Sigmoid colon (tissue), 7 donors: ENCODE measurements around the gene VPS45. TPM values are rescaled to one million over a fixed set of nuclear protein-coding genes. Genes with fewer than 3 reads are reported as not detected.

Experiments used
- DNase-seq: peaks from one replicate; pipeline ENCODE4 v3.0.0-alpha.2; 2019
- H3K27ac ChIP-seq, 4 donors: fragments of 200-600 bp; sonication (generic); one replicate each; pipeline ENCODE4 v1.5.1; 2016 to 2019; ENCODE audit warnings: mild to moderate bottlenecking in 1 of 4
- H3K27me3 ChIP-seq, 3 donors: fragments of 200-600 bp; sonication (generic); one replicate each; pipeline ENCODE4 v1.5.1; 2019; ENCODE audit warnings: mild to moderate bottlenecking in 1 of 3
- H3K36me3 ChIP-seq, 4 donors: fragments of 200-600 bp; sonication (generic); one replicate each; pipeline ENCODE4 v1.5.1; 2016 to 2019
- H3K4me1 ChIP-seq, 4 donors: fragments of 200-600 bp; sonication (generic); one replicate each; pipeline ENCODE4 v1.5.1; 2017 to 2019
- H3K4me3 ChIP-seq, 4 donors: fragments of 200-600 bp; sonication (generic); one replicate each; pipeline ENCODE4 v1.5.1; 2017 to 2019; ENCODE audit warnings: mild to moderate bottlenecking in 2 of 4, moderate library complexity in 1 of 4
- H3K9me3 ChIP-seq, 4 donors: fragments of 200-600 bp in 3 of 4; sonication (generic) in 3 of 4; one replicate each; pipeline versions ENCODE4 v1.5.1 to v1.6.1; 2013 to 2019
- CTCF ChIP-seq, 4 experiments: fragments of 450-650 bp in 3 of 4; fragments of 200-600 bp in 1 of 4; IDR thresholded peaks; one replicate each; pipeline ENCODE4 v1.5.1; 2016 to 2019; ENCODE audit warnings: antibody characterized with exemption in 4 of 4, mild to moderate bottlenecking in 3 of 4, moderate library complexity in 2 of 4
- EP300 ChIP-seq, 4 donors: sonication (generic); formaldehyde crosslinking; IDR thresholded peaks; one replicate each; pipeline ENCODE4 v1.6.1; 2017; ENCODE audit warnings: antibody characterized with exemption in 4 of 4
- POLR2A ChIP-seq, 2 donors: fragments of 450-650 bp; IDR thresholded peaks; one replicate each; pipeline ENCODE4 v1.6.1; 2016; ENCODE audit warnings: antibody characterized with exemption in 2 of 2, mild to moderate bottlenecking in 2 of 2, moderate library complexity in 2 of 2
- POLR2AphosphoS5 ChIP-seq, 4 donors: sonication (generic); formaldehyde crosslinking; IDR thresholded peaks; one replicate each; pipeline ENCODE4 v1.6.1; 2017; ENCODE audit warnings: antibody characterized with exemption in 4 of 4
- WGBS, 2 donors: extraction: QIAGEN DNeasy Blood & Tissue Kit; methylation state at CpG; one replicate each; pipeline ENCODE4 v1.1.7; 2013; 5-methylcytosine and 5-hydroxymethylcytosine counted together
- intact Hi-C: fragments of 100-400 bp; cut with DNase I; formaldehyde crosslinking; loops from one replicate; pipeline ENCODE4 v1.15.1; 2023
- polyA plus RNA-seq, 3 donors: library from polyadenylated mRNA; stranded (reverse); fragments of 200-250 nt; gene quantifications; one replicate each; pipeline ENCODE4 v1.2.3, GENCODE V29; 2013
- total RNA-seq, 4 donors: library from RNA; depleted of rRNA; stranded (reverse); fragments of >200 nt; gene quantifications; one replicate each; pipeline ENCODE4 v1.1.0, GENCODE V29; 2016
- donor health status: healthy with polysubstance abuse.
- donor health status: Bipolar disorder and iron deficiency.
- donor health status: healthy.

The VPS45 gene
- total and polyA plus RNA-seq, 7 donors, result 16.2 to 68.1 (median 44.6) TPM

- WGBS, 2 donors, result 45 to 77% methylated on average over 6 of the region's 6 CpGs
These were observed 45.2 kb upstream of the VPS45 start for GRCh38 chr1:150022357-150022756.

GRCh38 chr1:150024156-150024555 is 43.4 kb upstream of the VPS45 start:
- no peak for DNase-seq
- Histone ChIP-seq H3K36me3 (no peaks in the 10 kb centered on the region), H3K27ac (no peak overlapping the region), H3K4me3 (no peak overlapping the region), H3K4me1 (no peaks in the 10 kb centered on the region), H3K9me3 (no peaks in the 10 kb centered on the region), H3K27me3 (no peaks in the 10 kb centered on the region)
- no peak for TF ChIP-seq POLR2AphosphoS5 (IDR thresholded peaks at IDR 0.05)
- TF ChIP-seq CTCF (IDR thresholded peaks at IDR 0.05), result no peak
- TF ChIP-seq EP300 (IDR thresholded peaks at IDR 0.05), result no peak
- no peak for TF ChIP-seq POLR2A (IDR thresholded peaks at IDR 0.05)
- intact Hi-C loops, result no loop called here
- WGBS, 2 donors, result 91 to 95% methylated on average over 2 of the region's 2 CpGs

More at GRCh38 chr1:150022357-150022756, 45.2 kb upstream of the VPS45 start:
- H3K27ac ChIP-seq, result no peak overlapping the region
- H3K4me1 ChIP-seq, result no peaks in the 10 kb centered on the region
- H3K4me3 ChIP-seq, result no peak overlapping the region
- H3K36me3 ChIP-seq, result no peaks in the 10 kb centered on the region
- no peaks in the 10 kb centered on the region for H3K9me3 ChIP-seq
- DNase-seq, result no peak
- H3K27me3 ChIP-seq, result no peaks in the 10 kb centered on the region
- intact Hi-C loops, result no loop called here
- TF ChIP-seq EP300 (IDR thresholded peaks at IDR 0.05) (no peak), POLR2AphosphoS5 (IDR thresholded peaks at IDR 0.05) (no peak), CTCF (IDR thresholded peaks at IDR 0.05) (no peak), POLR2A (IDR thresholded peaks at IDR 0.05) (no peak)

GRCh38 chr1:150028322-150028721 is 39.3 kb upstream of the VPS45 start:
- H3K9me3 ChIP-seq, result no peaks in the 10 kb centered on the region
- no peaks in the 10 kb centered on the region for H3K36me3 ChIP-seq
- intact Hi-C loops, result no loop called here
- 95 to 98% methylated on average over 1 of the region's 1 CpG for WGBS, 2 donors
- TF ChIP-seq CTCF (IDR thresholded peaks at IDR 0.05) (no peak), POLR2A (IDR thresholded peaks at IDR 0.05) (no peak), EP300 (IDR thresholded peaks at IDR 0.05) (no peak), POLR2AphosphoS5 (IDR thresholded peaks at IDR 0.05) (no peak)
- no peaks in the 10 kb centered on the region for H3K4me1 ChIP-seq
- H3K4me3 ChIP-seq, result no peak overlapping the region
- no peak for DNase-seq
- H3K27ac ChIP-seq, result no peak overlapping the region
- no peaks in the 10 kb centered on the region for H3K27me3 ChIP-seq

- H3K4me1 ChIP-seq, result no peaks in the 10 kb centered on the region
- intact Hi-C loops, result loop anchor here (5.0 kb wide), 1 partner anchor 37 kb away; no protein-coding TSS in a partner anchor
- H3K27me3 ChIP-seq, result no peaks in the 10 kb centered on the region
- no peak overlapping the region for H3K4me3 ChIP-seq
- no peak overlapping the region for H3K27ac ChIP-seq
- no peak for DNase-seq
- H3K36me3 ChIP-seq, result no peaks in the 10 kb centered on the region
- TF ChIP-seq POLR2AphosphoS5 (IDR thresholded peaks at IDR 0.05), result no peak
- TF ChIP-seq CTCF (IDR thresholded peaks at IDR 0.05), result no peak
- no peak for TF ChIP-seq POLR2A (IDR thresholded peaks at IDR 0.05)
- no peak for TF ChIP-seq EP300 (IDR thresholded peaks at IDR 0.05)
- no peaks in the 10 kb centered on the region for H3K9me3 ChIP-seq
These were observed 33.2 kb upstream of the VPS45 start for GRCh38 chr1:150034336-150034735.

- no peaks in the 10 kb centered on the region for H3K9me3 ChIP-seq
- no peak for TF ChIP-seq POLR2AphosphoS5 (IDR thresholded peaks at IDR 0.05)
- no peak for TF ChIP-seq CTCF (IDR thresholded peaks at IDR 0.05)
- TF ChIP-seq EP300 (IDR thresholded peaks at IDR 0.05), result no peak
- TF ChIP-seq POLR2A (IDR thresholded peaks at IDR 0.05), result no peak
- no peaks in the 10 kb centered on the region for H3K27me3 ChIP-seq
- DNase-seq, result no peak
- intact Hi-C loops, result loop anchor here (1.0 kb wide), 1 partner anchor 88 kb away; no protein-coding TSS in a partner anchor
- no peak overlapping the region for H3K27ac ChIP-seq
- H3K4me1 ChIP-seq, result peaks cover 0 to 9% (median 3%) of the 10 kb centered on the region in 4 donors
- WGBS, 2 donors, result 93% methylated on average over 2 of the region's 2 CpGs
- H3K4me3 ChIP-seq, result no peak overlapping the region
- H3K36me3 ChIP-seq, result peaks cover 0 to 6% (median 0%) of the 10 kb centered on the region in 4 donors
These were observed 17.6 kb upstream of the VPS45 start for GRCh38 chr1:150049926-150050325.
